HCT116 (cell line): ENCODE results near the gene CHST12. TPM values are rescaled to one million over a fixed set of nuclear protein-coding genes. Genes with fewer than 3 reads are reported as not detected.

Source experiments
- ATAC-seq: fragments of 200-7000 bp; cut with Tn5 transposase; 2 replicates; pipeline ENCODE4 v1.9.1; 2020; ENCODE audit warnings: mild to moderate bottlenecking, moderate library complexity
- BruUV-seq: library from RNA; stranded (reverse); fragments of 400-500 nt; replicated peaks from 2 replicates; lab custom pipeline; 2021; lab: Mats Ljungman, UMichigan
- CTCF ChIA-PET: fragments of 300-600 bp; sonication (Branson Sonifier 250); formaldehyde crosslinking; loops from one replicate; lab custom pipeline; 2021; ENCODE audit warnings: antibody characterized with exemption; lab: Charles Lee
- POLR2A ChIA-PET: fragments of 300-600, 350-600 bp; sonication (Branson Sonifier 250); formaldehyde crosslinking; loops from one replicate; lab custom pipeline; 2021; ENCODE audit warnings: antibody characterized with exemption; lab: Charles Lee
- RAD21 ChIA-PET, 2 experiments: fragments of 300-600 bp; sonication (Branson Sonifier 250); formaldehyde crosslinking; loops; one replicate each; lab custom pipeline; 2023; ENCODE audit warnings: low total read pairs in 2 of 2; ENCODE audit not compliant: uncharacterized antibody in 2 of 2, unreplicated experiment in 2 of 2, low non-redundant PET in 1 of 2; lab: Charles Lee
- DNase-seq: peaks from one replicate; pipeline ENCODE4 v3.0.0-alpha.2; 2010; ENCODE audit warnings: low read depth, low spot score
- H2AFZ ChIP-seq: fragments of 200-600 bp; shearing (Covaris generic), sonication (generic); 2 replicates; pipeline ENCODE4 v1.6.1; 2017; ENCODE audit warnings: low read depth, mixed run types, mixed read lengths, antibody characterized with exemption, low read length; ENCODE audit not compliant: poor library complexity, severe bottlenecking
- H3K27ac ChIP-seq: 2 replicates; pipeline ENCODE4 v1.5.1; 2012; ENCODE audit warnings: low read depth, low read length
- H3K27me3 ChIP-seq: fragments of 200-600 bp; sonication (generic); 2 replicates; pipeline ENCODE4 v1.6.1; 2016; ENCODE audit warnings: mixed run types, low read length, mixed read lengths; ENCODE audit not compliant: insufficient read depth
- H3K36me3 ChIP-seq, 2 experiments: fragments of 200-500 bp in 1 of 2; fragments of 200-600 bp in 1 of 2; sonication (Bioruptor generic) in 1 of 2; sonication (generic) in 1 of 2; 2 replicates each; pipeline versions ENCODE4 v1.5.1 to v1.6.1; 2014 to 2016; ENCODE audit warnings: low read length in 2 of 2, inconsistent platforms in 1 of 2, mixed read lengths in 1 of 2, mixed run types in 1 of 2; ENCODE audit not compliant: insufficient read depth in 2 of 2, control insufficient read depth in 1 of 2
- H3K4me1 ChIP-seq, 2 experiments: fragments of 200-600 bp in 1 of 2; sonication (generic) in 1 of 2; 2 replicates each; pipeline versions ENCODE4 v1.5.1 to v1.6.1; 2012 to 2017; ENCODE audit warnings: low read length in 2 of 2, inconsistent platforms in 1 of 2, mild to moderate bottlenecking in 1 of 2, mixed read lengths in 1 of 2, mixed run types in 1 of 2, moderate library complexity in 1 of 2; ENCODE audit not compliant: insufficient read depth in 2 of 2, control insufficient read depth in 1 of 2
- H3K4me2 ChIP-seq: fragments of 200-600 bp; sonication (generic); 2 replicates; pipeline ENCODE4 v1.6.1; 2017; ENCODE audit warnings: mixed run types, low read length, mixed read lengths
- H3K4me3 ChIP-seq, 2 experiments: fragments of 200-600 bp in 1 of 2; sonication (generic) in 1 of 2; replicated peaks in 1 of 2; 2 replicates each; pipeline ENCODE4 v1.5.1; 2011 to 2016; ENCODE audit warnings: low read length in 2 of 2, control low read depth in 1 of 2, low read depth in 1 of 2, mild to moderate bottlenecking in 1 of 2, mixed read lengths in 1 of 2, mixed run types in 1 of 2
- H3K79me2 ChIP-seq: fragments of 200-600 bp; sonication (generic); 2 replicates; pipeline ENCODE4 v1.6.1; 2017; ENCODE audit warnings: mild to moderate bottlenecking, mixed run types, low read length, moderate library complexity, mixed read lengths; ENCODE audit not compliant: insufficient read depth
- H3K9ac ChIP-seq: fragments of 200-600 bp; sonication (generic); 2 replicates; pipeline ENCODE4 v1.6.1; 2016; ENCODE audit warnings: low read length, mixed read lengths
- H3K9me2 ChIP-seq: fragments of 200-600 bp; sonication (generic), shearing (Covaris generic); 2 replicates; pipeline ENCODE4 v1.6.1; 2017; ENCODE audit warnings: mixed run types, mild to moderate bottlenecking, moderate library complexity; ENCODE audit not compliant: insufficient read depth
- H3K9me3 ChIP-seq, 2 experiments: fragments of 200-500 bp in 1 of 2; fragments of 200-600 bp in 1 of 2; sonication (Bioruptor generic) in 1 of 2; sonication (generic) in 1 of 2; 2 replicates each; pipeline ENCODE4 v1.6.1; 2014 to 2017; ENCODE audit warnings: low read length in 2 of 2, mixed read lengths in 2 of 2, inconsistent platforms in 1 of 2, low read depth in 1 of 2, mild to moderate bottlenecking in 1 of 2, mixed run types in 1 of 2, moderate library complexity in 1 of 2; ENCODE audit not compliant: control insufficient read depth in 1 of 2, insufficient read depth in 1 of 2
- H4K20me1 ChIP-seq: fragments of 200-600 bp; sonication (generic), shearing (Covaris generic); 2 replicates; pipeline ENCODE4 v1.6.1; 2017; ENCODE audit warnings: mixed run types, mild to moderate bottlenecking, moderate library complexity; ENCODE audit not compliant: insufficient read depth
- EGR1 ChIP-seq: IDR thresholded peaks from 2 replicates; pipeline ENCODE4 v1.6.1; 2012; ENCODE audit warnings: low read depth
- ELF1 ChIP-seq: IDR thresholded peaks from 2 replicates; pipeline ENCODE4 v1.6.1; 2012; ENCODE audit warnings: low read depth, borderline replicate concordance
- EZH2phosphoT487 ChIP-seq: fragments of 200-600 bp; IDR thresholded peaks from 2 replicates; pipeline ENCODE4 v1.6.1; 2018; ENCODE audit warnings: antibody characterized with exemption, borderline replicate concordance
- POLR2A ChIP-seq: IDR thresholded peaks from 2 replicates; pipeline ENCODE4 v1.7.0; 2011; ENCODE audit warnings: borderline replicate concordance; ENCODE audit not compliant: insufficient read depth, insufficient read length; ENCODE audit errors: extremely low read depth
- POLR2AphosphoS5 ChIP-seq: IDR thresholded peaks from 2 replicates; pipeline ENCODE4 v1.6.1; 2011; ENCODE audit warnings: mild to moderate bottlenecking, low read depth, low read length, moderate library complexity
- YY1 ChIP-seq: IDR thresholded peaks from 2 replicates; pipeline ENCODE4 v1.6.1; 2011; ENCODE audit warnings: low read length, low read depth, moderate library complexity, mild to moderate bottlenecking; ENCODE audit not compliant: insufficient replicate concordance; ENCODE audit errors: extremely low read depth
- ZBTB33 ChIP-seq: IDR thresholded peaks from 2 replicates; pipeline ENCODE4 v1.6.1; 2011; ENCODE audit warnings: mild to moderate bottlenecking, low read length, moderate library complexity; ENCODE audit not compliant: insufficient replicate concordance; ENCODE audit errors: extremely low read depth
- intact Hi-C: fragments of 100-400 bp; cut with micrococcal nuclease; formaldehyde crosslinking; loops from 2 replicates; pipeline ENCODE4 v1.10.0; 2022
- total RNA-seq: library from RNA; stranded (reverse); gene quantifications from one replicate; pipeline ENCODE4 v1.2.1, GENCODE V29; 2021; ENCODE audit not compliant: unreplicated experiment

CHST12 gene
- total RNA-seq, 1 experiment from 2014 or later, result 14.2 TPM

GRCh38 chr7:2362385-2363088, 40.9 kb upstream of the CHST12 start:
- no peaks in the 10 kb centered on the region for H3K9me3 ChIP-seq
- H3K27me3 ChIP-seq, result no peaks in the 10 kb centered on the region
- no peak overlapping the region for H3K27ac ChIP-seq
- H3K4me3 ChIP-seq, result no peak overlapping the region
- H2AFZ ChIP-seq, result no peak overlapping the region
- intact Hi-C loops, result no loop called here
- H3K36me3 ChIP-seq, result peaks cover 65 to 88% of the 10 kb centered on the region in 2 experiments
- peaks cover 0 to 2% of the 10 kb centered on the region in 2 experiments; a peak in 1 of 4 replicates for H3K4me1 ChIP-seq
- no peak for ATAC-seq
- H3K9me2 ChIP-seq, result no peaks in the 10 kb centered on the region
- no peak overlapping the region for H3K9ac ChIP-seq
- H3K79me2 ChIP-seq, result peaks cover 94% of the 10 kb centered on the region
- CTCF ChIA-PET, result no interaction called here
- peaks cover 45% of the 10 kb centered on the region; the same call in 1 of the 2 replicates for H4K20me1 ChIP-seq
- no peak overlapping the region for H3K4me2 ChIP-seq
- TF ChIP-seq EGR1 (no peak), POLR2AphosphoS5 (no peak), EZH2phosphoT487 (no peak), YY1 (no peak), POLR2A (no peak), ZBTB33 (no peak), ELF1 (no peak)
- RAD21 ChIA-PET, result no interaction called here
- BruUV-seq, result no TSS peak
- POLR2A ChIA-PET, result no interaction called here
- no peak for DNase-seq
